H7 (cell line): ENCODE measurements around the gene CHAMP1. TPM values are rescaled to one million over a fixed set of nuclear protein-coding genes. Genes with fewer than 3 reads are reported as not detected.

ENCODE experiments used
- DNase-seq: peaks from one replicate; pipeline ENCODE4 v3.0.0; 2012
- H3K27me3 ChIP-seq: 2 replicates; pipeline ENCODE4 v1.6.0; 2011; ENCODE audit warnings: mild to moderate bottlenecking, low read length; ENCODE audit not compliant: control insufficient read depth, insufficient read depth
- H3K36me3 ChIP-seq: replicated peaks from 2 replicates; pipeline ENCODE4 v1.5.1; 2011; ENCODE audit warnings: low read length; ENCODE audit not compliant: control insufficient read depth, insufficient read depth
- H3K4me3 ChIP-seq: 2 replicates; pipeline ENCODE4 v1.5.1; 2011; ENCODE audit warnings: low read depth, mild to moderate bottlenecking, control low read depth, low read length, moderate library complexity; ENCODE audit not compliant: insufficient read depth
- total RNA-seq: library from RNA; depleted of rRNA; stranded (reverse); fragments of >200 nt; shearing (Covaris generic); gene quantifications from 2 replicates; pipeline ENCODE4 v1.2.3, GENCODE V29; 2014; rRNA removed

CHAMP1 gene, protein sequence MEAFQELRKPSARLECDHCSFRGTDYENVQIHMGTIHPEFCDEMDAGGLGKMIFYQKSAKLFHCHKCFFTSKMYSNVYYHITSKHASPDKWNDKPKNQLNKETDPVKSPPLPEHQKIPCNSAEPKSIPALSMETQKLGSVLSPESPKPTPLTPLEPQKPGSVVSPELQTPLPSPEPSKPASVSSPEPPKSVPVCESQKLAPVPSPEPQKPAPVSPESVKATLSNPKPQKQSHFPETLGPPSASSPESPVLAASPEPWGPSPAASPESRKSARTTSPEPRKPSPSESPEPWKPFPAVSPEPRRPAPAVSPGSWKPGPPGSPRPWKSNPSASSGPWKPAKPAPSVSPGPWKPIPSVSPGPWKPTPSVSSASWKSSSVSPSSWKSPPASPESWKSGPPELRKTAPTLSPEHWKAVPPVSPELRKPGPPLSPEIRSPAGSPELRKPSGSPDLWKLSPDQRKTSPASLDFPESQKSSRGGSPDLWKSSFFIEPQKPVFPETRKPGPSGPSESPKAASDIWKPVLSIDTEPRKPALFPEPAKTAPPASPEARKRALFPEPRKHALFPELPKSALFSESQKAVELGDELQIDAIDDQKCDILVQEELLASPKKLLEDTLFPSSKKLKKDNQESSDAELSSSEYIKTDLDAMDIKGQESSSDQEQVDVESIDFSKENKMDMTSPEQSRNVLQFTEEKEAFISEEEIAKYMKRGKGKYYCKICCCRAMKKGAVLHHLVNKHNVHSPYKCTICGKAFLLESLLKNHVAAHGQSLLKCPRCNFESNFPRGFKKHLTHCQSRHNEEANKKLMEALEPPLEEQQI
- 14.3 and 17.2 TPM in 2 replicates for total RNA-seq

DNA sequence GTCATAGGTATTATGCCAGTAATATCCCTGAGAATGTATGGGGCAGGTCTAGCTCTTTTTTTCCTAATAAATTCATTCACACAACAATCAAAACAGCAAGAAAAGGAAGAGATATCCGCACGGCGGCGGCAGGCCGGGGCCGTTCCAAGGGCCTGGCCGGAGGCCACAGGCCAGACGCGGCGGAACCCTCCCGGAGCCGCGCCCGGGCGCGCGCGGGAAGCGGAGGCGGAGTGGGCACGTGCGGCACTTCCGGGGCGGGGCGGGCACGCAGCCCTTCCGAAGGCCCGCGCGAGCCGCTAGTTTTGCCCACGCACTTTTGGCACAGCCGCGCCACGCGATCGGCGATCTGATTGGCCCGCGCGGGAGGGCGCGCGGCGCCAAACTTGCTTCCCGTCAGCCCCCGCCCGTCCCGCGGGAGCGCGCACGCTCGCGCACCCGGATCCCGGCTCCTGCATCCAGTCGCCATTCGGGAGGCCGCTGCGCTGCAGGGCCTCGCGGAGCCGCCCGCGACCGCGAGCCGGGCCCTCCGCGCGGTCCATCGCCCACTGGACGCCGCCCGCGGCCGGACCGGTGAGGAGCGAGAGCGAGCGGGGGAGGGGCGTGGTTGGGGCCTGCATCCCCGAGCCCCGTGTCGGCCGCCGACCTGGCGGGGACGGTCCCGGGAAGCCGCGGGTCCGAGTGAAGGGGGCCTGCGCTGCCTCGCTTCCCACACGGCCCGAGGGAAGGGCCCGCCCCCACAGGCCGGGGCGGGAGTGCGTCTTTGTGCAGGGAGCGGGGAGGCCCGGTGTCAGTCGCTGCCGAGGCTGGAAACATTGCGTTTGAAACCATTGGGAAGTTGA, at the start of gene CHAMP1:
Gene CHAMP1 (plus strand): TSS at position 430 of the 839 bp plus-strand sequence. CDS start 9,340 bp downstream, outside the sequence.
- Histone ChIP-seq H3K27me3 (no peaks in the 10 kb centered on the region), H3K36me3 (no peaks in the 10 kb centered on the region), H3K4me3 (peak within 1 kb of the TSS; percentile 72)
- DNase-seq: peak; percentile 98

DNA sequence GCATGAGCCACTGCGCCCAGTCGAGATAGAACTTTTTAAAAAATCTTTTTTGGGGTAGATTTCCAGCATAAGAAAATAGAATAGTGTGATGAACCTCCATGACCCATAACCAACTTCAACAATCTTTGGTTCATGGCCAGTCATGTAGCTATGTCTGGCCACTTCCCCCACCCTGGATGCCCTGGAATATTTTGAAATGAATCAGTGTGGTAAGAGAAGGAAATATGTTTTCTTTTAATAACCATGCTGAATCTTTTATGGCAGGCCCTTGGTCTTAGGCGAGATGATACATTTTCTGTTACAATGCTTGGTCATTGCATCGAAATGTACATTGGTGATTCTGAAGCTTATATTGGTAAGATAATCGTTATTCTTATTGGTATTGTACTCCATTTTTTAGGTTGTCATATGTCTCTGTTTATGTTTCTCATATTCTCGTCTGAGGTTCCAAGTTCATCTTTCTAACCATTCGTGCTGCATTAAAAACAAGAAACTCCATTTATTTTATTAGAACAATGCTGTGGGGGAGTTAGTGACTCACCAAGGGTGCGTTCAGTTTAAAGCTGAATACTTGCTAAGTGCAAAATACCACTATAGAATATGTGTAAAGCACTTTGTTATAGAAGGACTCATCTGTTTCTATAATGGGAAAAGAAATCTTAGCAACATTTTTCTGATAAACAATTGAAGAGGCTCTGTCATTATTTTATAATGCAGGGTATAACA, 49.3 kb upstream of the CHAMP1 start:
- Histone ChIP-seq H3K27me3 (no peaks in the 10 kb centered on the region), H3K4me3 (no peak overlapping the region), H3K36me3 (peaks cover 59% of the 10 kb centered on the region)
- DNase-seq: no peak

DNA sequence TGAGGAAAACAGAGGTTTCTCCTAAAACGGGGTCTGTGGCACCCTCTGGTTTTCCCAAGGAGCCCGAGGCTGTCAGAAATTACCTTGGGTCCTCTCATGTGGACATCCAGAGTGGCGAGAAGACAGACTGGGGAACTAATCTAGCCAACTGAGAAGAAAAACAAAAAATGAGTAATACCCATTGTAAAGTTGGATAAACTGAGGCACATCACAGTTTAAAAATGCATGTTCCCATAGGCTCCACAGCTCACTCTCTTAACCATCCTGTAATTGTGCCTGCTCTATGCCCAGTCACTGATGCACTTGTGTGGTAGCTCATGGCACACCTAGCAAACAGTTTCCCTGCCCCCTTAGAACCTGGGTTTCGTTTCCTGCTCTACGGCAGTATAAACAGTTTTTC, 48.1 kb upstream of the CHAMP1 start:
- no peak for DNase-seq
- H3K36me3 ChIP-seq: peaks cover 51% of the 10 kb centered on the region
- no peak overlapping the region for H3K4me3 ChIP-seq
- no peaks in the 10 kb centered on the region for H3K27me3 ChIP-seq

DNA sequence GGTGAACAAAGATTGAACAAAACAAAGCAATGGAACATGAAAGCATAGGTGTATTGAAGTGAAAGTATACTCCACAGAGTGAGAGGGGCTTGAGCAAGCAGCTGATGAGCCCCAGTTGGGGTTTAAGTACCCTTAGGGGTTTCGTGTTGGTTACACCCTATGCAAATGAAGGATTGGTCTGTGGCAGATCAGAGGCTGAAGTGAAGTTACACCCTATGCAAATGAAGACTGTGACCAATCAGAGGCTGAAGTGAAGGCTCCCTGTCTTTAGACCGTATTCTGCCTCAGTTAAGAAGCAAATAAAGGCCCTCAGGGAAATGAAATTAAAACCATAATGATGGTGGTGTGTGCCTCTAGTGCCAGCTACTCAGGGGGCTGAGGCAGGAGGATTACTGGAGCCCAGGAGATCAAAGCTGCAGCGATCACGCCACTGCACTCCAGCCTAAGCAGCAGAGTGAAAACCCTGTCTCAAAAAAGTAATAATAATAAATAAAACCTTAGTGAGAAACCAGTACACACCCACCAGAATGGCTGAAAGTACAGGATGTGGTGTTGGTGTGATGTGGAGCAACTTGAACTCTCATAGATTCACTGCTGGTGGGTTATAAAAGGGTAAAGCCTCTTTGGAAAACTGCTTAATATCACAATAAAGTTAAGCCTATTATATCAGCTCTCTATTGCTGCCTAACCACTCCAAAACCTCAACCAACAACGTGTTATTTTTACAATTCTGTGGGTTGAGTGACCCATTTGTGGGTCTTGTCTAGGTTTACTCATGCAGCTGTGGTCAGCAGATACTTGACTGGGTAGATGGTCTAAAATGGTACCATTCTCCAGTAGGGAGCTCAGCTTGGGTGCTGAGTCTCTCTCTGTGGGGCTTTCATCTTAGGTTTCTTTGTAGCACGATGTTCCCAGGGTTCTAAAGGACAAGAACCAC, 45.7 kb upstream of the CHAMP1 start:
- Histone ChIP-seq H3K4me3 (no peak overlapping the region), H3K27me3 (no peaks in the 10 kb centered on the region), H3K36me3 (peaks cover 46% of the 10 kb centered on the region)
- DNase-seq: no peak

DNA sequence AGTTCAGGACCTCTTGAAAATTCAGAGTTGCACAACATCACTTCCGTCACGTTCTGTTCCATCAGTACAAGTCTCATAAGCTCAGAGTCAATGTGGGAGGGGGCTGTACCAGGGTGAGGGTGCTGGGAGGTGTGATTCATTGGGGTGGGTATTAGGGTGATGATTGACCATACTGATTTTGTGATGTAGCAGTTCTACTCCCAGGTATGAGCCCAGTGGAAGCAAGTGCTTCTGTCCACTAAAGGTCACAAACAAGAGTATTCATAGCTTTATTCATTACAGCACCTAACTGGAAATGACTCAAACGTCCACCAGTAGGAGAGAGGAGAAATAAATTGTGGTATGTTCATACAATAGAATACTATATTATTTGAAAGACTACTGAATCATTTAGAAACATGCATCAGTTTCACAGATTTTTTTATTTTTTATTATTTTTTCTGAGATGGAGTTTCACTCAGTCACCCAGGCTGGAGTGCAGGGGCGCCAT, 45.0 kb upstream of the CHAMP1 start:
- Histone ChIP-seq H3K36me3 (peaks cover 43% of the 10 kb centered on the region), H3K4me3 (no peak overlapping the region), H3K27me3 (no peaks in the 10 kb centered on the region)
- no peak for DNase-seq

DNA sequence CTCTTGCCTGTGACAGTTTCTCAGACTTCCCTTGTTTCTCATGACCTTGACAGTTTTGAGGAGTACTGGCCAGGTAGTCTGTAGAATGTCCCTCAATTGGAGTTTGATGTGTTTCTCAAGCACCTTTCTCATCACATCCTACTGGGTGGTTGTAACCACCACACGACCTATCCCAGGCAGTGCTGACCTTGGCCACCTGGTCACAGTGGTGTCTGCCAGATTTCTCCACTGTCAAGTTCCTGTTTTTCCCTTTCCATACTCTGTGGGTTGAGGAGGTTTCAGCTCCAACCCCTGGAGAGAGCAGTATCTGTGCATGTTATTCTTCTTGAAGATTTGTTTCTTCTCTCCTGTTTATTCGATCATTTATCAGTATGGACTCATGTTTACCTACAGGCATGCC, 41.3 kb upstream of the CHAMP1 start:
- no peak for DNase-seq
- Histone ChIP-seq H3K36me3 (peaks cover 31% of the 10 kb centered on the region), H3K4me3 (no peak overlapping the region), H3K27me3 (no peaks in the 10 kb centered on the region)

DNA sequence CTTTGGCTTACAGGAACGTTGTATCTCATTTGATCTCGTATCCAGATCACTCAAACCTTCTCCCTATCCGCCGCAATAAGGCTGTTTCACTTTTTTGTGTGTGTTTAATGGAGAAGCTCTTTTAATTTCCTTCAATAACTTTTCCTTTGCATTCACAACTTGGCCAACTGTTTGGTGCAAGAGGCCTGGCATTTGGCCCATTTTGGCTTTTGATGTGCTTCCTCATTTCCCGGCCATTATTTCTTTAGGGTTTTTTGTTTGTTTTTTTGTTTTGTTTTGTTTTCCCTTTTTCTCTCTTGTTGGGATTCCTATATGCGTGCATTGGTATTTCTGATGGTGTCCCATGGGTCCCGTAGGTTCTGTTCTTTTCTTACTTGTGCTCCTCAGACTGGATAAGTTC, 39.0 kb upstream of the CHAMP1 start:
- H3K36me3 ChIP-seq: peaks cover 16% of the 10 kb centered on the region
- H3K27me3 ChIP-seq: no peaks in the 10 kb centered on the region
- DNase-seq: no peak
- no peak overlapping the region for H3K4me3 ChIP-seq

DNA sequence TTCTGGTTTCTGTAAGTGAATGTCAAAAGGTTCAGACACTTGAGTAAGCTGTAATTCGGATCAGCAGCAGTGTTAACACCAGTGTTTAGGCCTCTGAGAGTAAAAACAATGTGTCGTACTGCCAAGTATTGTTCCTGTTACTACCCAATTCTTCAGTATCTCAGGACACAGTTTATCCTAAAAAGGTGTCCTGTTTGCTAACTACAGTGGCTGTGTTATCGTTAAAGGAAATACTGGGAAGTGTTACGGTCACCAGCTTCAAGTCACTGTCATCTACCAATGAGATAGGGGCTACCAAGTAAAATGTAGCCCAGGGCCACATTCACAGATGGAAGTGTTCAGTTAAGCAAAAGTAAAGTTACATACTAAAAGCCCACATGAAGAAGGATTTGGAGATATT, 35.2 kb upstream of the CHAMP1 start:
- DNase-seq: no peak
- Histone ChIP-seq H3K36me3 (peaks cover 3% of the 10 kb centered on the region), H3K4me3 (no peak overlapping the region), H3K27me3 (no peaks in the 10 kb centered on the region)

DNA sequence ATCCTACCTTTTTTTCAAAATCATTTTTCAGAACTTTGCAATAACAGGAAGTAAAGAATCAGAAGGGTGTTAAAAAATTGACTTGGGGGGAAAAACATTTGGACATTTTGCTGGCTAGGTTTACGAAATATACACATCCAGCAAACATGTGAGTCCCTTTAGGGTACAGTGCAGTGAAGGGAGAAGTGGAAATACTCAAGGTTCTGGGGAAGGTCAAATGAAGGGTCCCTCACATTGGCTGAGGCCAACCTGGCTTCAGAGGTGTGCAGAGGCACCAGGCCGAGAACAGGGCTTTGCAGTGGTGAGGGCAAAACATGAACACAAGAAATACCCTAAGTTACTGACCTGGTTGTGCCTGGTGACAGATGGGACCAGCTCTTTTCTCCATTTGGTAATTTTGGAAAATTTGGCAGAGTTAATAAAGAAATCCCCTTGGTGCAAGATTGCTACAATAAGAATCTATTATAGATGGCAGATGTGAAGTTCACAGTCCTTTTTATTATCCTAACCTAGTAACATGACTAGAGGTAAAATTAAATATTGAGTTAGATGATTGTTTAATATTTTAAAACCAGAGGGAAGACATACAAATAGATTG, 34.4 kb upstream of the CHAMP1 start:
- peaks cover 4% of the 10 kb centered on the region for H3K36me3 ChIP-seq
- no peak overlapping the region for H3K4me3 ChIP-seq

DNA sequence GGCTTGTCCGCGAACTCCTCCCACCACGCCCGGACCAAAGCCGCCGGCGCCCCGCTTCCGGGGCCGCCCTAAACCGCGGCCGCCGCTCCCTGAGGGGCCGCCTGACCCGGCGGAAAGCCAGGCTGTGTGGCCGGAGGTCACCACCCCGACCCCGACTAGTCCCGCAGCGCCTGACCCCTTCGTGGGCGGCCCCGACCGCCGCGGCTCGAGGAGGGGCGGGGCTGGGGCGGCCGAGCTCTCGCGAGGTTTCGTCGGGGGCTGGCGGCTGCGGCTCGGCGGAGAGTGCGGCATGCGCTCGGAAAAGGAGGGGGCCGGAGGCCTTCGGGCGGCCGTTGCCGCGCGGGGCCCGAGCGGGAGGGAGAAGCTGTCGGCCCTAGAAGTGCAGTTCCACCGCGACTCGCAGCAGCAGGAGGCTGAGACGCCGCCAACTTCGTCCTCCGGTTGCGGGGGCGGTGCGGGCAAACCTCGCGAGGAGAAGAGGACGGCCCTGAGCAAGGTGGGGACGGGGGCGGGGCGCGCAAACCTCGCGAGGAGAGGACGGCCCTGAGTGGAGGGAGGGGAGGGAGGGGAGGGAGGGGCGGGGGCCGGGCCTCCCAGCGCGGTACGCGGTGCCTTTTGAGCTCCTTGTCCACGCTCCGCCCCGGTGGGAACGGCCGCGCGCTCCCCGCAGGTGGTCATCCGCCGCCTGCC, 32.8 kb upstream of the CHAMP1 start, which contains the start of gene UPF3A:
Gene UPF3A (plus strand): TSS at position 251 of the 690 bp plus-strand sequence. CDS start 39 bp downstream, at position 290.
- DNase-seq: peak; percentile 96
- Histone ChIP-seq H3K27me3 (no peaks in the 10 kb centered on the region), H3K36me3 (peaks cover 4% of the 10 kb centered on the region), H3K4me3 (peak within 1 kb of the TSS; percentile 52)

More for the DNA sequence above, 34.4 kb upstream of the CHAMP1 start:
- H3K27me3 ChIP-seq: no peaks in the 10 kb centered on the region
- DNase-seq: no peak

DNA sequence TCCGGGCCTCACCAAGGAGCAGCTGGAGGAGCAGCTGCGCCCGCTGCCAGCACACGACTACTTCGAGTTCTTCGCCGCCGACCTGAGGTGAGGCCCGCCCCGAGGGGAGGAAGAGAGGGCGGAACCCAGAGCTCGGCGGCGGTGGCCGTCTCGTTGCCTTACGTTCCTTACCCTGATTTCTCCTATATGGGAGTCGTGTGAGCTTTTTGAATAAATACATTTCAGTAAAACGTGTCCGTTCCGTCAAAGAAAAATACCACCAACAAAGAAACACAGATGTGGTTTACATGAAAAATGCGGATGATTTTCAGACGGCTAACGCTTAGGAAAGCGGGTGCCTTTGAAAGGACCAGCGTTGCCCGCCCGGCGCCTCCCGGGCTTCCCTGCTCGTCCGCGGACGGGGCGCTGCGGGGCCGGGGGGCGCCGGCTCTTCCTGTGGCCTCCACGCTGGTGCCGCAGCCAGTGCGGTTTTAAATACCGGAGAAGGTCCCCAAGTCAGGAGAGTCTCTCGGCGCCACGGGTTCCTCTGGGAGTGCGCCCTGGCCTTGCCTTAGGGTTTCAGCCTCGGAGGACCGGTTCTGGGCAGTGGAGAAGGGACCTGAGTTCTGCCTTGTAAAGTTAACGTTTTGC, 32.1 kb upstream of the CHAMP1 start:
- peak overlapping the region; percentile 52 for H3K4me3 ChIP-seq
- H3K36me3 ChIP-seq: peaks cover 9% of the 10 kb centered on the region
- H3K27me3 ChIP-seq: no peaks in the 10 kb centered on the region
- DNase-seq: peak; percentile 87

DNA sequence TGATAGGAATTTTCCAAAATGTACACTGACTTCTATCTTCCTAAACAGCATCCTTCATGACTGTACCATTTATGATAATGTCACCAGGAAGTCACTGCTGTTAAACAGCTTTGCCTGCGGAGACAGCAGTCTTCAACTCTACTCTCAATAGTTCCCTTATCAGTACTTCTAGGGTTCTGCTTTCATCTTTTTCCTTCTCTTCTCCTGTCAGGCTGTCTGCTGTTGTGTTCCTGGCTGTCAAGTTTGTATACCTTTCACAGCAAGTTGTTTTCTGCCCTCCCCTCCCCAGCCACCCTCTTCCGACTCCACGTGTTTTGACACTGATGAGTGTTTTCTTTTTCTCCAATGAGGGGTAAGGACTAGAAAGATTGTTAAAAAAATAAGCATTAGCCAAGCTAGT, 30.7 kb upstream of the CHAMP1 start:
- Histone ChIP-seq H3K4me3 (no peak overlapping the region), H3K27me3 (no peaks in the 10 kb centered on the region), H3K36me3 (peaks cover 12% of the 10 kb centered on the region)
- no peak for DNase-seq
